Left colon (tissue), 2 donors: ENCODE measurements around the gene OR2AT4. TPM values are rescaled to one million over a fixed set of nuclear protein-coding genes. Genes with fewer than 3 reads are reported as not detected.
"Not testable (repeated sequence)": the region's sequence is repeated elsewhere in the genome, so short reads cannot be mapped to it uniquely, and the experiment has no call there.

Experiments
- ATAC-seq: fragments of 200-7000 bp; cut with Tn5 transposase; one replicate; pipeline ENCODE4 v1.9.1; 2020; ENCODE audit warnings: mild to moderate bottlenecking, moderate library complexity
- DNase-seq, 2 donors: peaks; one replicate each; pipeline ENCODE4 v3.0.0-alpha.2; 2020
- intact Hi-C, 2 donors: fragments of 100-400 bp; cut with DNase I in 1 of 2; cut with micrococcal nuclease in 1 of 2; formaldehyde crosslinking; loops; one replicate each; pipeline versions ENCODE4 v1.11.2 to v1.14.0; 2022; cut with DNase I, micrococcal nuclease
- total RNA-seq, 2 donors: library from RNA; stranded (reverse); fragmentation: NEBNext Ultra II Directional; extraction: Animal tissue kit (Norgen Biotek cat#: 25700); gene quantifications; one replicate each; pipeline ENCODE4 v1.2.1, GENCODE V29; 2021
- donor health status: DM: no; HTN: no; CAD: no.
- donor health status: DM: yes; HTN: yes; CAD: no.

The OR2AT4 gene
- total RNA-seq, 2 donors from 2014 or later: not detected

- intact Hi-C loops, DNase-seq, ATAC-seq: not testable (repeated sequence)
Measured at GRCh38 chr11:75105967-75106681, 9.4 kb upstream of the OR2AT4 start.

DNA sequence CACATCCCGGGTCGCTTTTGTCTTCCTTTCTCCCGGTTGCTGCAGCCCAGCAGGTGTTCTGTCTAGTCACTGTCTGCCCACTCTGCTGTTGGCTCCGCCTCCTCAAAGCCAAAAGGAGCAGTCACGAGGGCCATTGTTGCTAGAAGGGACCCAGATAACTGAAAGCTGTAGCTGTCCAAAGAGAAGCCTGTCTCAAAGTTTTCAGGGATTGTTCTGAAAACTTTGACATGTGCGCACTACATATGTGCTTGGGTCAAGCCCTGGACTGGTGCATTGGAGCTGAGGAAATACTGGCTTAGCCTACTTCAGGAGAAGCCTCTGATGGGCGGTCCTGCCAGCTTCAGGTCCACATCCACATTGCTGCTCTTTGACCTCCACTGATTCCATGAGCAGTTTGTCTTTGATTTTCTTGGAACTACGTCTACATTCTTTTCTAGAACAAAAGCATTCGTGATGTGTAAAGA is 8.8 kb upstream of the OR2AT4 start:
- ATAC-seq: no peak
- DNase-seq: no peak
- intact Hi-C loops: no loop called here

DNA sequence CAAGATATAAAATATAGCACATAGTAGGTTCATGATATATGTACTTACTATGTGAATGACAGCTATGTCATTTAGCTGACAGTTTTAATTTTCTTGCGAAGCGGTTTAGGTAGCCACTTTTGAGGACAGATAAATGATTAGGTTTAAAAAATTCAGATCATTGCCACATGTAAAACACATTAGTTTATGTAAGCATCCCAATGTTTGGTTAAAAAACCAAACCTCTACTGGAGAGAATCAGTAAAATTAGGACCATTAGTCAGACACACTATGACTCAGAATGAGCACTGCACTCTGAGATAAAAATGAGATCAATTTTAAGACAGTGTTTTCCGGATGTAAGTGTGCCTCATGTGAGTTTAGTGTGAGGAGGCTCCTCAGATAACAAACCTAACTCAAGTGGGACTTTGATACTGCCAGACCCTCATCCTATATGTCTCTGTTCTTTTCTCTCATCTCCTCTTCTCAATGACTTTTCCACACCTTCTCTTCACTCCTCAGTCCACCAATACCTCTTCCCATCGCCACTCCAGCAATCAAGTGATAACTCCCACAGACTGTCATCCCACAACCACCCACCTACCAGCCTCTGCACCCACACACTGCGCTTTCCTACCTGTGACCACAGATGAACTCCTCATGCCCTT is 6.8 kb upstream of the OR2AT4 start:
- DNase-seq: no peak
- intact Hi-C loops: no loop called here
- ATAC-seq: no peak

- DNase-seq: no peak
- intact Hi-C loops: no loop called here
- ATAC-seq: no peak
Measured at GRCh38 chr11:75101424-75102128, 4.9 kb upstream of the OR2AT4 start.

DNA sequence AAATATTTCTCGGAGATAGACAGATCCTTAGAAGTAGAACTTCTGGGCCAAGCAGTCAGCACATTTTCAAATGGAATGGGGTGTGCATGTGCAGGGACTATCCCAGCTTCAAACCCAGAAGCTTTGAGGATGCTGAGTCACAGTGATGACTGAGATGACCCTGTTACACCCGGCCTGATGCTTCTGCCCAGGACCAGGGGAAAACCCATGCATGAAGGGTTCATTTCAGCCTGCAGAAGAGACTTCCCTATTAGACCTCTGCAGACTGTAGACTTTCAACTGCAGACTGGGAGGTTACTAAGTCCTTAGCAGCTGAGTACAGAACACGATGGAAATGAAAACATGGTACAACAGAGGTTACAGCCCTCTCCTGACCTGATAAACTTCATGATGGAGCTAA is 3.6 kb upstream of the OR2AT4 start:
- DNase-seq (no peak), ATAC-seq (no peak)

GRCh38 chr11:75099635-75100034 is 3.0 kb upstream of the OR2AT4 start:
- intact Hi-C loops: no loop called here
- DNase-seq: no peak
- ATAC-seq: no peak

More for the DNA sequence above, 3.6 kb upstream of the OR2AT4 start:
- intact Hi-C loops: no loop called here

GRCh38 chr11:75098835-75099439 is 2.3 kb upstream of the OR2AT4 start:
- intact Hi-C loops, DNase-seq, ATAC-seq: not testable (repeated sequence)

GRCh38 chr11:75098181-75098580 is 1.5 kb upstream of the OR2AT4 start:
- ATAC-seq, intact Hi-C loops, DNase-seq: not testable (repeated sequence)

DNA sequence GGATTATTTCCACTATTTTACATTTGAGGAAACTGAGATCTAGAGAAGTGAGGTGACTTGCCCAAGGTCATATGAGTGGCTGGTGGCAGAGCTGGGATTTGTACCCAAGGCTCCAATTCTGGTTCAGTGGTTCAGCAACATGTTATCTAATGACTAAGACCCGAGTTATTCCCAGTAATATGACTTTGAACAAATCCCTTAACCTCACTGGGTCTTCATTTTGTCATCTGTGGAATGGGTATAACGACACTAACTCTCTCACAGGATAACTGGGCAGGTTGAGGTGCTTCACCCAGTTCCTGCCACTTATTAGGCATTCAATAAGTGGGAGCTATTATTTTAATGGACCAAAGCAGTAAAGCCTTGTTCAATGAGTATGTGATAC is 489 bp upstream of the OR2AT4 start:
- no peak for DNase-seq
- no peak for ATAC-seq
- intact Hi-C loops: no loop called here

DNA sequence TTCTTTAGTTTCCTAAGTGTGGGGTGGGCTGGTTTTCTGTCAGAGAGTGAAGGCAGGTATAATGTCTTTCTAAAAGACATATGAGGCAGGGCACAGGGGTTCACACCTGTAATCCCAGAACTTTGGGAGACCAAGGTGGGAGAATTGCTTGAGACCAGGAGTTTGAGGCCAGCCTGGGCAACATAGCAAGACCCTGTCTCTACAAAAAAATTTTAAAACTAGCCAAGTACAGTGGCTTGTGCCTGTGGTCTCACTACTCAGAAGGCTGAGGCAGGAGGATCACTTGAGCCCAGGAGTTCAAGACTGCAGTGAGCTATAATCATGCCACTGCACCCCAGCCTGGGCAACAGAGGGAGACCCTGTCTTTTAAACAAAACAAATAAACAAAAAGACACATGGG is 2.3 kb downstream of the OR2AT4 start:
- ATAC-seq, intact Hi-C loops: not testable (repeated sequence)

DNA sequence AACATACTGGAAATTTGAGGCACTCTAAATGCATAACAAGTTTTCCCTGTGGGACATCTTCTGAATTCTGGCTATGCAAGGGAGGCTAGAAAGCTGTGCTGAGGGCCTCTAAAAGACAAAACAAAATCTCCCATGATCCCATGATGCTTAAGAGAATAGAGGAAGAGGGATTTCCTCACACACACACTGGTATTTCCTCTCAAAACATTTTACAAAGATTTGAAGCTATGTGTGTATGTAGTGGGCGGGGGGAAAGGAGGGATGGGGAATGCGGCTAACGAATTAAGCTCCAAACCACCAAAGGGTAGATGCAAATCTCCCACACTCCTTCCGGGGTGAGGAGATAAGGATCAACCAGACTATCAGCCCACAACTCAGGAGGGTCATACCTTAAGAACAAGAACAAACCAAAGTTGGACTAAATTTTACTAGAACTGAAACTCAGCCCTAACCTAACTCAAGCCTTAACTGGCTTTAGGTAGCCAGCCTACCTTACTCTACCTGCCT is 6.0 kb downstream of the OR2AT4 start:
- DNase-seq: no peak
- no peak for ATAC-seq
- intact Hi-C loops: no loop called here

More for the DNA sequence above, 2.3 kb downstream of the OR2AT4 start:
- DNase-seq: not testable (repeated sequence)

DNA sequence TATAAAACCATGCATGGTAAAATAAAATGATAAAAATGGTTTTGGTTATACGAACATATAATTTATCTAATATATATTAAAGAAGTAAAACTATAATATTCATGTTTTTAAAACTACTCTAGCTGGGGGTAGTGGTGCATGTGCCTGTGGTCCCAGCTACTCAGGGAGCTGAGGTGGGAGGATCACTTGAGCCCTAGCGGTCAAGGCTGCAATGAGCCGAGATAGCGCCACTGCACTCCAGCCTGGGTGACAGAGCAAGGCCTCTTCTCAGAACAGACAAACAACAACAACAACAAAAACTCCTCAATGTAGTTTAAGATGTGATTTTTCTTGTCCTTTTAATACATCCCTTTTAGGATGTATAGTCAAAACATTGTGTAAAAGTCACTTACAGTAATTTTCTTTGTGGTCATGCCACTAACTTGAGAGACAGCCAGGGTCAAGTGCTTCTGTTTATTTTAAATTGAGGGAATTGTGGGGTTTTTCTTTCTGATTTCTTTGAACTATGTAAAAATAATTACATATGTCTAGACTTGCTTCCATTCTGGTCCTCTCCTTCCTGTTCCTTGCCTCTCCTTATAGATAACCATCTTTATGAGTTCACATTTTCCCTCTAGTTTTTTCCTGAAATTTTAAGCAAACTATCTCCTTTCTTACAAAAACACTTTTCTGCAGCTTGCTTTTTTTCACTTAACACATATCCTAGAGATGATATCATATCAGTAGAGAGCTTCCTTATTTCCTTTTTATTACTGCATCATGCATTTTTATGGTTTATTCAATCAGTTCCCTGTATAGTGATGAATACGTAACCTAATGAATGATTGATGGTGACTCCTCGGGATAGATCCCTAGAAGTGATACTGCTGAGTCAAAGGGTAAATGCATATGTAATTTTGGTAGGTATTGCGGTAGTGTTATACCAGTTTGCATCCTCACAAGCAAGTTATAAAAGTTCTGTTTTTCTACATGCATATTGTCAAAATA is 9.1 kb downstream of the OR2AT4 start:
- intact Hi-C loops: no loop called here
- DNase-seq (no peak), ATAC-seq (no peak)

DNA sequence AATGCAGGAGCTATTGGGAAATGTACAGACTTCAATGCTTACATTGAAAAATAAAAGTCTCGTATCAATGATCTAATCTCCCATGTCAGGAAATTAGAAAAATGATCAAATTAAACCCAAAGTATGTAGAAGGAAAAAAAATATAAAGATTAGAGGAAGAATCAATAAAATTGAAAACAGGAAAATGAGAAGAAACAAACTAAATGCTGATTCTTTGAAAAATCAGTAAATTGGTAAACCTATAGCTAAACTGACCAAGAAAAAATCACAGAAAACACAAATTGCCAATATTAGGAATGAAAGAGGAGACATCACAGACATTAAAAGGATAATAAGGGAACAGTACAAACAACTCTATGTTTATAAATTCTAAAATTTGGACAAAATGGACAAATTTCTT is 11.8 kb downstream of the OR2AT4 start:
- intact Hi-C loops: no loop called here
- DNase-seq: no peak
- ATAC-seq: no peak

DNA sequence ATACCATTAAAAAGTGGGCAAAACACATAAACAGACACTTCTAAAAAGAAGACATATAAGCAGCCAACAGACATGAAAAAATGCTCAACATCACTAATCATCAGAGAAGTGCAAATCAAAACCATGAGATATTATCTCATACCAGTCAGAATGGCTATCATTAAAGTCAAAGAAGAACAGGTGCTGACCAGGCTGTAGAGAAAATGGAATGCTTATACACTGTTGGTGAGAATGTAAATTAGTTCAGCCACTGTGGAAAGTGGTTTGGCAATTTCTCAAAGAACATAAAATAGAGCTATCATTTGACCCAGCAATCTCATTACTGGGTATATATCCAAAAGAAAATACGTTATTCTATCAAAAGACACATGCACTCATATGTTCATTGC is 13.5 kb downstream of the OR2AT4 start:
- no peak for ATAC-seq
- DNase-seq: no peak
- intact Hi-C loops: no loop called here

DNA sequence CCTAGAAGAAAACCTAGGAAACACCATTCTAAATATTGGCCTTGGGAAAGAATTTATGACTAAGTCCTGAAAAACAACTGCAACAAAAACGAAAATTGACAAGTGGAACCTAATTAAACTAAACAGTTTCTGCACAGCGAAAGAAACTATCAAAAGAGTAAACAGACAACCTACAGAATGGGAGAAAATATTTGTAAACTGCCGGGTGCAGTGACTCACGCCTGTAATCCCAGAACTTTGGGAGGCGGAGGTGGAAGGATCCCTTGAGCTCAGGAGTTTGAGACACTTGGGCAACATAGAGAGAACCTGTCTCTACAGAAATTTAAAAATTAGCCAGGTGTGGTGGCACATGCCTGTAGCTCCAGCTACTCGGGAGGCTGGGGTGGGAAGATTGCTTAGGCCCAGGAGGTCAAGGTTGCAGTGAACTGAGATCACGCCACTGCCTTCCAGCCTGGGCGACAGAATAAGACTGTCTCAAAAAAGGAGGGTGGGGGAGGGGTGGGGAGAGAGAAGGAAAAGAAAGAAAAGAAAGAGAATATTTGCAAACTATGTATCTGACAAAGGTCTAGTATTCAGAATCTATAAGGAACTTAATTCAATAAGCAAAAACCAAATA is 14.0 kb downstream of the OR2AT4 start:
- ATAC-seq (no peak), DNase-seq (no peak)
- intact Hi-C loops: no loop called here

GRCh38 chr11:75079546-75079945 is 17.1 kb downstream of the OR2AT4 start:
- intact Hi-C loops: no loop called here
- DNase-seq (no peak), ATAC-seq (no peak)

- no peak for DNase-seq
- no peak for ATAC-seq
- intact Hi-C loops: no loop called here
Measured at GRCh38 chr11:75078233-75078632, 18.4 kb downstream of the OR2AT4 start.

DNA sequence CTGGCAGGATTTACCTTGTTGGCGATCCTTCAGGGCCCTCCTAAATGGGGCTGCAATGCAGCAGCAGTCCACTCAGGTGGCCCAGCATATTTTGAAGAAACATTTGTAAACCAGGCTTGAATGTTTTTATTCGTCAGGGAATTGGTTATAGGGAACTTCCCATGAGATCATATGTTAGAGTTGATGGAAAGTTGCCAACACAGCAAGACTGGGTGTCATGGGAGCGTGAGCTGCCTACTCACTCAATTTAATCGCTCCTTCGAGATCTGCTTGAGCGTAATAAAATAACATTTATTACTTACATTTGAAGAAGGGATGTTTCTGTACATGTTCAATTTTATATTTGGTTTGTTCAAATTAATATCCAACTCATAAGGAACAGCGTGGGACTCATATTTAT is 19.4 kb downstream of the OR2AT4 start:
- DNase-seq: no peak
- no peak for ATAC-seq
- intact Hi-C loops: no loop called here
